HepG2 (cell line): Measurements from ENCODE around the gene GPR158. TPM values are rescaled to one million over a fixed set of nuclear protein-coding genes. Genes with fewer than 3 reads are reported as not detected.

Experiments used
- ATAC-seq: fragments of 200-7000 bp; cut with Tn5 transposase; 3 replicates; pipeline ENCODE4 v1.9.1; 2020; ENCODE audit warnings: mild to moderate bottlenecking, moderate library complexity
- BruUV-seq: library from RNA; stranded (reverse); fragments of 400-500 nt; replicated peaks from 2 replicates; lab custom pipeline; 2021; lab: Mats Ljungman, UMichigan
- CTCF ChIA-PET: fragments of 300-600 bp; formaldehyde crosslinking; extraction: SDS; loops from one replicate; lab custom pipeline; 2021; ENCODE audit warnings: low total read pairs, inconsistent platforms, low intra/inter-chr PET ratio; lab: Yijun Ruan, JAX
- POLR2A ChIA-PET: fragments of 350-600 bp; sonication (Branson Sonifier 250); formaldehyde crosslinking; loops from one replicate; lab custom pipeline; 2020; ENCODE audit warnings: antibody characterized with exemption, inconsistent platforms; lab: Yijun Ruan, JAX
- DNase-seq: peaks from one replicate; pipeline ENCODE4 v3.0.0-alpha.2; 2015; ENCODE audit warnings: low spot score
- FAIRE-seq: peaks from 3 replicates; lab custom pipeline; 2011; peaks lifted over from hg19 to GRCh38; lab: Jason Lieb, UNC
- H2AFZ ChIP-seq: one replicate; pipeline ENCODE4 v1.6.1; 2011; ENCODE audit warnings: low read length, inconsistent platforms
- H3K27ac ChIP-seq: fragments of 300-600 bp; 3 replicates; pipeline ENCODE4 v1.8.0; 2011; ENCODE audit warnings: mixed run types, mild to moderate bottlenecking, mixed read lengths, low read length, inconsistent platforms; ENCODE audit not compliant: insufficient read depth; ENCODE audit errors: extremely low read length
- H3K27me3 ChIP-seq, 2 experiments: fragments of 200-600 bp in 1 of 2; 2 replicates in 1 of 2; 3 replicates in 1 of 2; pipeline versions ENCODE4 v1.6.0 to v1.8.0; 2011; ENCODE audit warnings: low read length in 2 of 2, mild to moderate bottlenecking in 2 of 2, moderate library complexity in 2 of 2, inconsistent platforms in 1 of 2; ENCODE audit not compliant: insufficient read depth in 2 of 2, control insufficient read depth in 1 of 2
- H3K36me3 ChIP-seq, 2 experiments: fragments of 200-600 bp in 1 of 2; replicated peaks in 1 of 2; 2 replicates in 1 of 2; 3 replicates in 1 of 2; pipeline versions ENCODE4 v1.5.1 to v1.8.0; 2011; ENCODE audit warnings: low read length in 2 of 2, inconsistent platforms in 1 of 2; ENCODE audit not compliant: insufficient read depth in 2 of 2, control insufficient read depth in 1 of 2
- H3K4me1 ChIP-seq: 2 replicates; pipeline ENCODE4 v1.5.1; 2012; ENCODE audit warnings: low read length, inconsistent platforms; ENCODE audit not compliant: insufficient read depth
- H3K4me2 ChIP-seq: 2 replicates; pipeline ENCODE4 v1.6.0; 2011; ENCODE audit warnings: low read depth, low read length, inconsistent platforms
- H3K4me3 ChIP-seq, 3 experiments: fragments of 200-600 bp in 1 of 3; sonication (generic), shearing (Covaris generic) in 1 of 3; replicated peaks in 1 of 3; 2 replicates each; pipeline ENCODE4 v1.5.1; 2011 to 2016; ENCODE audit warnings: low read length in 3 of 3, inconsistent platforms in 2 of 3, low read depth in 2 of 3, mild to moderate bottlenecking in 2 of 3, control low read depth in 1 of 3, mixed read lengths in 1 of 3; ENCODE audit not compliant: insufficient read depth in 1 of 3
- H3K79me2 ChIP-seq: one replicate; pipeline ENCODE4 v1.6.1; 2011; ENCODE audit warnings: low read length, inconsistent platforms; ENCODE audit not compliant: insufficient read depth
- H3K9ac ChIP-seq: 2 replicates; pipeline ENCODE4 v1.6.0; 2011; ENCODE audit warnings: mild to moderate bottlenecking, low read depth, low read length, inconsistent platforms; ENCODE audit not compliant: insufficient read depth
- H3K9me3 ChIP-seq: 2 replicates; pipeline ENCODE4 v1.5.1; 2012; ENCODE audit warnings: mild to moderate bottlenecking, low read length
- H4K20me1 ChIP-seq: 2 replicates; pipeline ENCODE4 v1.6.0; 2011; ENCODE audit warnings: inconsistent platforms, mild to moderate bottlenecking, low read length, moderate library complexity; ENCODE audit not compliant: insufficient read depth
- CBX2 ChIP-seq, 2 experiments: fragments of 200-600 bp in 1 of 2; sonication (generic); formaldehyde crosslinking in 1 of 2; IDR thresholded peaks; 2 replicates each; pipeline versions ENCODE4 v1.7.0 to v1.8.1; 2018 to 2022; ENCODE audit warnings: low read depth in 2 of 2, low read length in 1 of 2, mild to moderate bottlenecking in 1 of 2, missing genetic modification reagents in 1 of 2
- HNRNPH1 ChIP-seq: fragments of 200-400 bp; formaldehyde crosslinking; optimal IDR thresholded peaks from 2 replicates; pipeline ENCODE3; 2017; ENCODE audit warnings: mild to moderate bottlenecking, low read depth, low read length
- NFE2 ChIP-seq: sonication (generic); formaldehyde crosslinking; IDR thresholded peaks from 2 replicates; pipeline ENCODE4 v1.4.0; 2020; ENCODE audit warnings: missing genetic modification reagents
- SNRNP70 ChIP-seq: fragments of 200-400 bp; formaldehyde crosslinking; IDR thresholded peaks from 2 replicates; pipeline ENCODE4 v1.6.1; 2017; ENCODE audit warnings: mild to moderate bottlenecking, low read depth, low read length, moderate library complexity
- ZBTB20 ChIP-seq: sonication (generic); formaldehyde crosslinking; IDR thresholded peaks from 2 replicates; pipeline ENCODE4 v1.8.1; 2023; ENCODE audit warnings: missing genetic modification reagents, low read depth, mild to moderate bottlenecking, borderline replicate concordance
- WGBS: methylation state at CpG from one replicate; pipeline ENCODE4 v1.1.6; 2017; ENCODE audit warnings: low lambda C conversion rate; 5-methylcytosine and 5-hydroxymethylcytosine counted together
- in situ Hi-C: cut with HindIII; loops from 2 replicates; pipeline ENCODE4 v1.10.0; 2017; ENCODE audit warnings: low pct_unique_long_range_greater_than_20kb; ENCODE audit not compliant: extremely low pct_ligation_motif_present
- intact Hi-C: fragments of 100-400 bp; cut with micrococcal nuclease; formaldehyde crosslinking; loops from one replicate; pipeline ENCODE4 v1.10.0; 2022; ENCODE audit not compliant: unreplicated experiment
- polyA plus RNA-seq, 8 experiments: library from polyadenylated mRNA; depleted of rRNA in 3 of 8; stranded (reverse) in 7 of 8; unstranded in 1 of 8; fragments of >200 nt; fragmentation: Illumina TruSeq in 4 of 8; extraction: Trizol in 4 of 8; gene quantifications; 2 replicates each; pipeline versions ENCODE4 v1.2.1 to v1.2.3, GENCODE V29; 2011 to 2016; ENCODE audit warnings: low read depth in 4 of 8, missing spikeins in 1 of 8, mixed read lengths in 1 of 8; ENCODE audit not compliant: insufficient read depth in 1 of 8
- total RNA-seq, 5 experiments: library from RNA; depleted of rRNA; stranded (reverse); fragments of >200 nt; fragmentation: Illumina TruSeq; extraction: Trizol; gene quantifications; 2 replicates each; pipeline ENCODE4 v1.2.3, GENCODE V29; 2016; ENCODE audit warnings: low read depth in 1 of 5
- TF ChIP-seq, protein P1 (sequence below), 2 experiments: sonication (generic) in 1 of 2; formaldehyde crosslinking in 1 of 2; IDR thresholded peaks; 2 replicates each; pipeline versions ENCODE4 v1.6.1 to v1.9.0; 2014 to 2022; ENCODE audit warnings: antibody characterized with exemption in 1 of 2, borderline replicate concordance in 1 of 2, inconsistent platforms in 1 of 2, low read depth in 1 of 2, missing genetic modification reagents in 1 of 2

Gene GPR158
- total and polyA plus RNA-seq, 2 of the 13 experiments (the other 11 are each of a cell fraction or from before 2014, with no cell fraction given), result not detected

DNA sequence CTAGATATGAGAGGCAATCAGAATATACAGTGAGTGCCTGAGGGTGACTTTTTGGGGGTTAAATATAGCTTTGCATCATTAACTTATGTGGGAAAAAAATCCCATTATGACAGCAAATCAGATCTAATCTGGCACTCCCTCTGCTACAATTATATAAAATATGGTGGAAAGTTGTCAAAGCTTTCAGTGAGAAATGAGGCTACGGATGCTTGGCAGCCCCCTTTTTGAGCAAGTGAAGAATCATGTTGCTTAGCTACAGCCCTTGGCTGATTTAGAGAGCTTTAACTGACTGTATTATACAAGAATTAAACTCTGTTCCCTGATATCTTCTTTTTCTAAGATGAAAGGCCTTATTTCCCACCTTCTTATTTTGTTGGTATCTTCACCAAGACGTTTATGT lies 57.4 kb downstream of the GPR158 start:
- CTCF ChIA-PET, result no interaction called here
- no peaks in the 10 kb centered on the region for H3K9me3 ChIP-seq
- no peaks in the 10 kb centered on the region for H3K36me3 ChIP-seq
- no peak overlapping the region for H3K27ac ChIP-seq
- no peak overlapping the region for H2AFZ ChIP-seq
- H3K27me3 ChIP-seq, result no peaks in the 10 kb centered on the region
- FAIRE-seq (no peak), DNase-seq (no peak), ATAC-seq (no peak)
- in situ Hi-C loops (no loop called here), intact Hi-C loops (no loop called here)
- no peaks in the 10 kb centered on the region for H3K79me2 ChIP-seq
- no peaks in the 10 kb centered on the region for H4K20me1 ChIP-seq
- WGBS, result 18% methylated on average over 2 of the region's 2 CpGs
- no peak overlapping the region for H3K9ac ChIP-seq
- no peak overlapping the region for H3K4me3 ChIP-seq
- no TSS peak for BruUV-seq
- H3K4me1 ChIP-seq, result no peaks in the 10 kb centered on the region
- POLR2A ChIA-PET, result no interaction called here
- TF ChIP-seq CBX2 (IDR thresholded peaks at IDR 0.05; ENCODE audit: low read depth, low read length) (no peak), CBX2 (CRISPR knock-in tag; IDR thresholded peaks at IDR 0.05; ENCODE audit: low read depth) (no peak), NFE2 (CRISPR knock-in tag) (no peak), ZBTB20 (CRISPR knock-in tag) (no peak), HNRNPH1 (no peak), SNRNP70 (no peak)
- TF ChIP-seq, protein P1, sequence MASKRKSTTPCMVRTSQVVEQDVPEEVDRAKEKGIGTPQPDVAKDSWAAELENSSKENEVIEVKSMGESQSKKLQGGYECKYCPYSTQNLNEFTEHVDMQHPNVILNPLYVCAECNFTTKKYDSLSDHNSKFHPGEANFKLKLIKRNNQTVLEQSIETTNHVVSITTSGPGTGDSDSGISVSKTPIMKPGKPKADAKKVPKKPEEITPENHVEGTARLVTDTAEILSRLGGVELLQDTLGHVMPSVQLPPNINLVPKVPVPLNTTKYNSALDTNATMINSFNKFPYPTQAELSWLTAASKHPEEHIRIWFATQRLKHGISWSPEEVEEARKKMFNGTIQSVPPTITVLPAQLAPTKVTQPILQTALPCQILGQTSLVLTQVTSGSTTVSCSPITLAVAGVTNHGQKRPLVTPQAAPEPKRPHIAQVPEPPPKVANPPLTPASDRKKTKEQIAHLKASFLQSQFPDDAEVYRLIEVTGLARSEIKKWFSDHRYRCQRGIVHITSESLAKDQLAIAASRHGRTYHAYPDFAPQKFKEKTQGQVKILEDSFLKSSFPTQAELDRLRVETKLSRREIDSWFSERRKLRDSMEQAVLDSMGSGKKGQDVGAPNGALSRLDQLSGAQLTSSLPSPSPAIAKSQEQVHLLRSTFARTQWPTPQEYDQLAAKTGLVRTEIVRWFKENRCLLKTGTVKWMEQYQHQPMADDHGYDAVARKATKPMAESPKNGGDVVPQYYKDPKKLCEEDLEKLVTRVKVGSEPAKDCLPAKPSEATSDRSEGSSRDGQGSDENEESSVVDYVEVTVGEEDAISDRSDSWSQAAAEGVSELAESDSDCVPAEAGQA (IDR thresholded peaks at IDR 0.05; ENCODE audit: low read depth), result no peak
- TF ChIP-seq, protein P1 (CRISPR knock-in tag; IDR thresholded peaks at IDR 0.05; ENCODE audit: borderline replicate concordance), result no peak
- TF ChIP-seq, all 625 proteins: peak for 0
- no peak overlapping the region for H3K4me2 ChIP-seq
